GM12878 (cell line): ENCODE measurements around the gene GPC6. TPM values are rescaled to one million over a fixed set of nuclear protein-coding genes. Genes with fewer than 3 reads are reported as not detected.

Source experiments
- ATAC-seq: fragments of 200-7000 bp; cut with Tn5 transposase; 3 replicates; pipeline ENCODE4 v1.9.1; 2020; ENCODE audit warnings: mild to moderate bottlenecking, moderate library complexity
- BruUV-seq: library from RNA; stranded (reverse); fragments of 400-500 nt; replicated peaks from 2 replicates; lab custom pipeline; 2021; lab: Mats Ljungman, UMichigan
- CTCF ChIA-PET: fragments of 300-600 bp; sonication (Branson Sonifier 250); formaldehyde crosslinking; extraction: SDS; loops from one replicate; lab custom pipeline; 2021; ENCODE audit warnings: inconsistent platforms; lab: Yijun Ruan, JAX
- POLR2A ChIA-PET: fragments of 350-600 bp; formaldehyde crosslinking; extraction: SDS; loops from one replicate; lab custom pipeline; 2021; ENCODE audit warnings: inconsistent platforms; lab: Charles Lee
- RAD21 ChIA-PET: fragments of 300-600 bp; sonication (Branson Sonifier 250); formaldehyde crosslinking; loops from one replicate; lab custom pipeline; 2023; ENCODE audit warnings: antibody characterized with exemption; ENCODE audit not compliant: unreplicated experiment; lab: Charles Lee
- SMC1A ChIA-PET: fragments of 300-600 bp; sonication (Branson Sonifier 250); formaldehyde crosslinking; loops from one replicate; lab custom pipeline; 2023; ENCODE audit not compliant: unreplicated experiment, uncharacterized antibody; lab: Charles Lee
- DNase-seq: peaks from one replicate; pipeline ENCODE4 v3.0.0-alpha.2; 2011; ENCODE audit warnings: low read depth, low spot score
- FAIRE-seq: peaks from 3 replicates; lab custom pipeline; 2011; peaks lifted over from hg19 to GRCh38; lab: Jason Lieb, UNC
- H2AFZ ChIP-seq: 2 replicates; pipeline ENCODE4 v1.6.0; 2011; ENCODE audit warnings: low read depth, low read length, control low read depth; ENCODE audit not compliant: control insufficient read depth
- H3K27ac ChIP-seq: 2 replicates; pipeline ENCODE4 v1.5.1; 2011; ENCODE audit warnings: control low read depth; ENCODE audit not compliant: control insufficient read depth, insufficient read depth
- H3K27me3 ChIP-seq, 2 experiments: replicated peaks in 1 of 2; 2 replicates each; pipeline versions ENCODE4 v1.6.0 to v1.6.1; 2011; ENCODE audit warnings: low read length in 1 of 2; ENCODE audit not compliant: control insufficient read depth in 2 of 2, insufficient read depth in 2 of 2
- H3K36me3 ChIP-seq, 2 experiments: 2 replicates each; pipeline ENCODE4 v1.5.1; 2011; ENCODE audit warnings: low read length in 1 of 2; ENCODE audit not compliant: control insufficient read depth in 2 of 2, insufficient read depth in 2 of 2
- H3K4me1 ChIP-seq: 2 replicates; pipeline ENCODE4 v1.6.1; 2011; ENCODE audit warnings: mild to moderate bottlenecking, low read length, moderate library complexity, mixed read lengths; ENCODE audit not compliant: control insufficient read depth, insufficient read depth
- H3K4me2 ChIP-seq: 2 replicates; pipeline ENCODE4 v1.6.0; 2011; ENCODE audit warnings: control low read depth; ENCODE audit not compliant: control insufficient read depth, insufficient read depth
- H3K4me3 ChIP-seq: fragments of 200-600 bp; sonication (generic); 2 replicates; pipeline ENCODE4 v1.5.1; 2016
- H3K79me2 ChIP-seq: 2 replicates; pipeline ENCODE4 v1.6.0; 2011; ENCODE audit warnings: low read length; ENCODE audit not compliant: control insufficient read depth, insufficient read depth
- H3K9ac ChIP-seq: 2 replicates; pipeline ENCODE4 v1.8.0; 2011; ENCODE audit warnings: low read length, control low read depth, mixed read lengths; ENCODE audit not compliant: control insufficient read depth, insufficient read depth
- H3K9me3 ChIP-seq: replicated peaks from 3 replicates; pipeline ENCODE4 v1.5.1; 2011; ENCODE audit warnings: mild to moderate bottlenecking, low read length; ENCODE audit not compliant: control insufficient read depth, insufficient read depth
- H4K20me1 ChIP-seq: 2 replicates; pipeline ENCODE4 v1.6.0; 2011; ENCODE audit not compliant: control insufficient read depth, insufficient read depth
- BMI1 ChIP-seq: fragments of 450-650 bp; IDR thresholded peaks from 2 replicates; pipeline ENCODE4 v1.6.1; 2016; ENCODE audit warnings: mild to moderate bottlenecking, moderate library complexity, borderline replicate concordance
- GATAD2B ChIP-seq: fragments of 450-650 bp; conservative IDR thresholded peaks from 2 replicates; pipeline ENCODE4 v1.6.1; 2017; ENCODE audit warnings: low read depth, mild to moderate bottlenecking, moderate library complexity
- JUND ChIP-seq: IDR thresholded peaks from 2 replicates; pipeline ENCODE4 v1.6.1; 2012; ENCODE audit warnings: low read depth, mild to moderate bottlenecking, low read length, improper control_type of control experiment, moderate library complexity
- KDM1A ChIP-seq: fragments of 200-600 bp; sonication (generic); IDR thresholded peaks from 2 replicates; pipeline ENCODE4 v1.6.1; 2016; ENCODE audit warnings: borderline replicate concordance
- MTA2 ChIP-seq: fragments of 450-650 bp; IDR thresholded peaks from 2 replicates; pipeline ENCODE4 v1.6.1; 2016; ENCODE audit warnings: low read depth, mild to moderate bottlenecking, moderate library complexity
- NR2F1 ChIP-seq: fragments of 450-650 bp; conservative IDR thresholded peaks from 2 replicates; pipeline ENCODE4 v1.6.1; 2017; ENCODE audit warnings: mild to moderate bottlenecking
- PAX5 ChIP-seq: IDR thresholded peaks from 2 replicates; pipeline ENCODE4 v1.6.1; 2011; ENCODE audit warnings: low read depth, low read length, borderline replicate concordance
- POLR2AphosphoS5 ChIP-seq: IDR thresholded peaks from 2 replicates; pipeline ENCODE4 v1.6.1; 2011; ENCODE audit warnings: mild to moderate bottlenecking, low read length, inconsistent platforms
- RCOR1 ChIP-seq: conservative IDR thresholded peaks from 2 replicates; pipeline ENCODE4 v1.6.1; 2012; ENCODE audit warnings: low read depth, low read length, improper control_type of control experiment
- SRF ChIP-seq, 2 experiments: IDR thresholded peaks; 2 replicates each; pipeline ENCODE4 v1.6.1; 2011; ENCODE audit warnings: low read depth in 2 of 2, low read length in 2 of 2, mild to moderate bottlenecking in 1 of 2, moderate library complexity in 1 of 2
- TCF7 ChIP-seq: IDR thresholded peaks from 2 replicates; pipeline ENCODE4 v1.6.1; 2014; ENCODE audit warnings: antibody characterized with exemption, borderline replicate concordance
- ZNF274 ChIP-seq: IDR thresholded peaks from one replicate; pipeline ENCODE4 v1.8.0; 2011; ENCODE audit not compliant: insufficient read length, insufficient read depth
- WGBS: methylation state at CpG from one replicate; pipeline ENCODE4 v1.1.6; 2016; ENCODE audit warnings: low lambda C conversion rate; ENCODE audit not compliant: insufficient replicate concordance, insufficient coverage; ENCODE audit errors: missing lambda C conversion rate; 5-methylcytosine and 5-hydroxymethylcytosine counted together
- in situ Hi-C: fragments of 300-500 bp; cut with MboI; formaldehyde crosslinking; loops from 9 replicates; pipeline ENCODE4 v1.14.3; 2018; ENCODE audit warnings: mixed read lengths
- intact Hi-C: fragments of 100-400 bp; cut with micrococcal nuclease; formaldehyde crosslinking; loops from one replicate; pipeline ENCODE4 v1.14.2; 2022; ENCODE audit not compliant: unreplicated experiment
- polyA plus RNA-seq, 11 experiments: library from polyadenylated mRNA; depleted of rRNA in 4 of 11; unstranded in 6 of 11; stranded (reverse) in 5 of 11; fragments of >200 nt; fragmentation: Nextera tagmentation in 4 of 11; fragmentation: Illumina TruSeq in 1 of 11; extraction: Ambion mirVana in 4 of 11; extraction: Trizol in 1 of 11; gene quantifications; 1 replicate in 1 of 11; 2 replicates in 10 of 11; pipeline versions ENCODE4 v1.2.1 to v1.2.3, GENCODE V29; 2011 to 2016; ENCODE audit warnings: inconsistent platforms in 2 of 11, missing spikeins in 2 of 11, low read depth in 1 of 11
- total RNA-seq, 4 experiments: library from RNA; depleted of rRNA in 3 of 4; stranded (reverse); fragments of >200 nt in 3 of 4; fragmentation: Illumina TruSeq in 1 of 4; extraction: Trizol in 1 of 4; gene quantifications; 2 replicates each; pipeline versions ENCODE4 v1.2.1 to v1.2.3, GENCODE V29; 2013 to 2021
- TF ChIP-seq, protein P1 (sequence below): IDR thresholded peaks from 2 replicates; pipeline ENCODE4 v1.6.1; 2012; ENCODE audit warnings: low read depth, low read length, improper control_type of control experiment
- TF ChIP-seq, protein P2 (sequence below): fragments of 450-650 bp; formaldehyde crosslinking; IDR thresholded peaks from 2 replicates; pipeline ENCODE4 v1.4.0; 2022; ENCODE audit warnings: mild to moderate bottlenecking, moderate library complexity
- TF ChIP-seq, protein P3 (sequence below): IDR thresholded peaks from 2 replicates; pipeline ENCODE4 v1.6.1; 2011; ENCODE audit warnings: mild to moderate bottlenecking, low read depth, low read length, moderate library complexity; ENCODE audit not compliant: insufficient replicate concordance
- TF ChIP-seq, protein P4 (sequence below): fragments of 450-650 bp; IDR thresholded peaks from 2 replicates; pipeline ENCODE4 v1.6.1; 2017; ENCODE audit warnings: borderline replicate concordance
- TF ChIP-seq, protein P5 (sequence below): IDR thresholded peaks from 2 replicates; pipeline ENCODE4 v1.6.1; 2011; ENCODE audit warnings: borderline replicate concordance, low read depth, mild to moderate bottlenecking, moderate library complexity, mixed read lengths, low read length; ENCODE audit not compliant: insufficient read depth; ENCODE audit errors: extremely low read length

Gene GPC6
- total and polyA plus RNA-seq, 10 of the 15 experiments (the other 5 are each of a cell fraction or from before 2014, with no cell fraction given): 0.03 to 0.04 (median 0.03) TPM; not detected in 7

DNA sequence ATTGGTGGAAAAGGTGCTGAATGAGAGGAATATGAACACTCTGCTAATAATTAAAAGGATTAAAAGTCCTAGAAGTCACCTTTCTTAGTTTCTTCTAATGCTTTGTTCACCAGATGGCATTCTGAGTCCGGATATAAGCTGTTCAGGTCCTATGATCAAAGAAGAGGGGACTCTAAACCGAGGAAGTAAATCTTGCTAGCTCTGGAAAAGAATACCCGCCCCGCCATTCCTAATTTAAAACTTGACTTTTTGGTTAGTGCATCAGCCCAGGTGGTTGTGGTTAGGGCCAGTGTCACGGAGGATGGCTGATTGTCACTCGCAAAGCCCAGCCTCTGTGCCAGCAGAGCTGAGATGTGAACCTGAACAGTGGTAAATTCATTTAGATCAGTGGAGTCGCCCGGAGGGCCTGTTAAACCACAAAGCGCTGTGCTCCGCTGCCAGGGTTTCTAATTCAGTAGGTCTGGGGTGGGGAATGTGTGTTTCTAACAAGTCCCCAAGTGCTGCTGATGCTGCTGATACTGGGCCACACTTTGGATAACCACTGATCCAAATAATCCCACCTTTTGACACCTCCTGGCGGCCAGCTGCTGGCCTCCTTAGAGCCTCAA, 827.5 kb downstream of the GPC6 start:
- no peaks in the 10 kb centered on the region for H3K79me2 ChIP-seq
- in situ Hi-C loops (no loop called here), intact Hi-C loops (no loop called here)
- WGBS: 14% methylated on average over 8 of the region's 11 CpGs
- DNase-seq: no peak
- no peaks in the 10 kb centered on the region for H3K36me3 ChIP-seq
- H3K4me3 ChIP-seq: no peak overlapping the region
- no peaks in the 10 kb centered on the region for H3K27me3 ChIP-seq
- no peak for ATAC-seq
- BruUV-seq: no TSS peak
- H3K4me1 ChIP-seq: no peaks in the 10 kb centered on the region
- H3K4me2 ChIP-seq: no peak overlapping the region
- POLR2A ChIA-PET: no interaction called here
- no peak overlapping the region for H3K27ac ChIP-seq
- CTCF ChIA-PET: interaction anchor here (1.1 kb wide), 1 partner anchor 120 kb away, joined by 3 read pairs; no protein-coding TSS in a partner anchor
- no peaks in the 10 kb centered on the region for H4K20me1 ChIP-seq
- no peaks in the 10 kb centered on the region for H3K9me3 ChIP-seq
- no peak overlapping the region for H2AFZ ChIP-seq
- RAD21 ChIA-PET: no interaction called here
- H3K9ac ChIP-seq: no peak overlapping the region
- SMC1A ChIA-PET: interaction anchor here (1.5 kb wide), 1 partner anchor 13 kb away, joined by 5 read pairs; no protein-coding TSS in a partner anchor
- FAIRE-seq: no peak
- TF ChIP-seq POLR2AphosphoS5 (no peak), KDM1A (no peak), GATAD2B (no peak), TCF7 (no peak), JUND (no peak), PAX5 (no peak), RCOR1 (no peak), BMI1 (no peak), NR2F1 (no peak), ZNF274 (no peak), MTA2 (no peak), SRF (IDR thresholded peaks at IDR 0.05; ENCODE audit: low read depth in 2 of 2, low read length in 2 of 2) (no peak)
- TF ChIP-seq, protein P1, sequence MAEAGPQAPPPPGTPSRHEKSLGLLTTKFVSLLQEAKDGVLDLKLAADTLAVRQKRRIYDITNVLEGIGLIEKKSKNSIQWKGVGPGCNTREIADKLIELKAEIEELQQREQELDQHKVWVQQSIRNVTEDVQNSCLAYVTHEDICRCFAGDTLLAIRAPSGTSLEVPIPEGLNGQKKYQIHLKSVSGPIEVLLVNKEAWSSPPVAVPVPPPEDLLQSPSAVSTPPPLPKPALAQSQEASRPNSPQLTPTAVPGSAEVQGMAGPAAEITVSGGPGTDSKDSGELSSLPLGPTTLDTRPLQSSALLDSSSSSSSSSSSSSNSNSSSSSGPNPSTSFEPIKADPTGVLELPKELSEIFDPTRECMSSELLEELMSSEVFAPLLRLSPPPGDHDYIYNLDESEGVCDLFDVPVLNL: no peak
- TF ChIP-seq, protein P2, sequence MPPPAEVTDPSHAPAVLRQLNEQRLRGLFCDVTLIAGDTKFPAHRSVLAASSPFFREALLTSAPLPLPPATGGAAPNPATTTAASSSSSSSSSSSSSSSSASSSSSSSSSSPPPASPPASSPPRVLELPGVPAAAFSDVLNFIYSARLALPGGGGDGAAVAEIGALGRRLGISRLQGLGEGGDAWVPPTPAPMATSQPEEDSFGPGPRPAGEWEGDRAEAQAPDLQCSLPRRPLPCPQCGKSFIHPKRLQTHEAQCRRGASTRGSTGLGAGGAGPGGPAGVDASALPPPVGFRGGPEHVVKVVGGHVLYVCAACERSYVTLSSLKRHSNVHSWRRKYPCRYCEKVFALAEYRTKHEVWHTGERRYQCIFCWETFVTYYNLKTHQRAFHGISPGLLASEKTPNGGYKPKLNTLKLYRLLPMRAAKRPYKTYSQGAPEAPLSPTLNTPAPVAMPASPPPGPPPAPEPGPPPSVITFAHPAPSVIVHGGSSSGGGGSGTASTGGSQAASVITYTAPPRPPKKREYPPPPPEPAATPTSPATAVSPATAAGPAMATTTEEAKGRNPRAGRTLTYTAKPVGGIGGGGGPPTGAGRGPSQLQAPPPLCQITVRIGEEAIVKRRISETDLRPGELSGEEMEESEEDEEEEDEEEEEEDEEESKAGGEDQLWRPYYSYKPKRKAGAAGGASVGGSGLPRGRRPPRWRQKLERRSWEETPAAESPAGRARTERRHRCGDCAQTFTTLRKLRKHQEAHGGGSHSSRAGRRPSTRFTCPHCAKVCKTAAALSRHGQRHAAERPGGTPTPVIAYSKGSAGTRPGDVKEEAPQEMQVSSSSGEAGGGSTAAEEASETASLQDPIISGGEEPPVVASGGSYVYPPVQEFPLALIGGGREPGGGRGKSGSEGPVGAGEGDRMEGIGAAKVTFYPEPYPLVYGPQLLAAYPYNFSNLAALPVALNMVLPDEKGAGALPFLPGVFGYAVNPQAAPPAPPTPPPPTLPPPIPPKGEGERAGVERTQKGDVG (CRISPR knock-in tag): no peak
- TF ChIP-seq, protein P3, sequence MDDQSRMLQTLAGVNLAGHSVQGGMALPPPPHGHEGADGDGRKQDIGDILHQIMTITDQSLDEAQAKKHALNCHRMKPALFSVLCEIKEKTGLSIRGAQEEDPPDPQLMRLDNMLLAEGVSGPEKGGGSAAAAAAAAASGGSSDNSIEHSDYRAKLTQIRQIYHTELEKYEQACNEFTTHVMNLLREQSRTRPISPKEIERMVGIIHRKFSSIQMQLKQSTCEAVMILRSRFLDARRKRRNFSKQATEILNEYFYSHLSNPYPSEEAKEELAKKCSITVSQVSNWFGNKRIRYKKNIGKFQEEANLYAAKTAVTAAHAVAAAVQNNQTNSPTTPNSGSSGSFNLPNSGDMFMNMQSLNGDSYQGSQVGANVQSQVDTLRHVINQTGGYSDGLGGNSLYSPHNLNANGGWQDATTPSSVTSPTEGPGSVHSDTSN: no peak
- TF ChIP-seq, protein P4, sequence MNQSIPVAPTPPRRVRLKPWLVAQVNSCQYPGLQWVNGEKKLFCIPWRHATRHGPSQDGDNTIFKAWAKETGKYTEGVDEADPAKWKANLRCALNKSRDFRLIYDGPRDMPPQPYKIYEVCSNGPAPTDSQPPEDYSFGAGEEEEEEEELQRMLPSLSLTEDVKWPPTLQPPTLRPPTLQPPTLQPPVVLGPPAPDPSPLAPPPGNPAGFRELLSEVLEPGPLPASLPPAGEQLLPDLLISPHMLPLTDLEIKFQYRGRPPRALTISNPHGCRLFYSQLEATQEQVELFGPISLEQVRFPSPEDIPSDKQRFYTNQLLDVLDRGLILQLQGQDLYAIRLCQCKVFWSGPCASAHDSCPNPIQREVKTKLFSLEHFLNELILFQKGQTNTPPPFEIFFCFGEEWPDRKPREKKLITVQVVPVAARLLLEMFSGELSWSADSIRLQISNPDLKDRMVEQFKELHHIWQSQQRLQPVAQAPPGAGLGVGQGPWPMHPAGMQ: no peak
- TF ChIP-seq, protein P5, sequence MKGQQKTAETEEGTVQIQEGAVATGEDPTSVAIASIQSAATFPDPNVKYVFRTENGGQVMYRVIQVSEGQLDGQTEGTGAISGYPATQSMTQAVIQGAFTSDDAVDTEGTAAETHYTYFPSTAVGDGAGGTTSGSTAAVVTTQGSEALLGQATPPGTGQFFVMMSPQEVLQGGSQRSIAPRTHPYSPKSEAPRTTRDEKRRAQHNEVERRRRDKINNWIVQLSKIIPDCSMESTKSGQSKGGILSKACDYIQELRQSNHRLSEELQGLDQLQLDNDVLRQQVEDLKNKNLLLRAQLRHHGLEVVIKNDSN: no peak
